Measurements from ENCODE around the gene UBALD2.
"Not testable (repeated sequence)": the region's sequence is repeated elsewhere in the genome, so short reads cannot be mapped to it uniquely, and the experiment has no call there.

The UBALD2 gene

DNA sequence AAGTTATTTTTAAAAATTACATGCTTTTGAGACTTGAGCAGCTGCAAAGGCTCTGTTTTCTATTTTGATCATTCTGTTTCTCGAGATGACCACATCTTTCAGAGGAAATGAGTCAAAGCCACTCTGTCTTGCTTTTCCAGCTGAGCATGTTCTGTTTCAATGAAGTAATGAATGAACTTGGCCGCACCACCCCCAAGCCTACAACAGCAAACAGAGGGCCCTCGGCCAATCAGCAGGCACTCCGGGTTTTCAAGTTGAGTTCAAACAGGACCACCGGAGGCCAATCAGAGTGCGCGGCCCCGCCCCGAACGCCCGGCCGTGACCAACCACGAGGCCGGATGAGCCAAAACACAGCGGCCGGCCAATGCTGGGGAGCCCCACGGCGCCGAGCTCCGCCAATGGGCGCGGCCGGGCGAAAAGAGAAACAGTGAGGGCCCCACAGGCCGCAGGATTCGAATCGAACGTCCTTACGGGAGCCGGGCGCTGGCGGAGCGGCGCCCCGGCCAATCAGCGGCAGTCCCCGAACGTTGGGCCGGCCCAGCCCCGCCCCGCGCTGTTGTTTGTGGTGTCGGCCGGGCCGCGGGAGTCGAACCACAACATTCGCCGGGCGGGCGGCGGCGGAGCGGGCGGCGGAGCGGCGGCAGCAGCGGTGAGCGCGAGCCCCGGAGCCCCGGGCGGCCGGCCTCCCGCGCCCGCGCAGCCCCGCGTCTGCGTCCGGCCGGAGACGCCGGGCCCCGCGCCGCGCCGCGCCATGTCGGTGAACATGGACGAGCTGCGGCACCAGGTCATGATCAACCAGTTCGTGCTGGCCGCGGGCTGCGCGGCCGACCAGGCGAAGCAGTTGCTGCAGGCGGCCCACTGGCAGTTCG is at the start of gene UBALD2:
TSS of gene UBALD2 (plus strand) at position 594 of the 869 bp plus-strand sequence. CDS start at position 752, 158 bp downstream.
- DNase-seq = peak; percentile 98

DNA sequence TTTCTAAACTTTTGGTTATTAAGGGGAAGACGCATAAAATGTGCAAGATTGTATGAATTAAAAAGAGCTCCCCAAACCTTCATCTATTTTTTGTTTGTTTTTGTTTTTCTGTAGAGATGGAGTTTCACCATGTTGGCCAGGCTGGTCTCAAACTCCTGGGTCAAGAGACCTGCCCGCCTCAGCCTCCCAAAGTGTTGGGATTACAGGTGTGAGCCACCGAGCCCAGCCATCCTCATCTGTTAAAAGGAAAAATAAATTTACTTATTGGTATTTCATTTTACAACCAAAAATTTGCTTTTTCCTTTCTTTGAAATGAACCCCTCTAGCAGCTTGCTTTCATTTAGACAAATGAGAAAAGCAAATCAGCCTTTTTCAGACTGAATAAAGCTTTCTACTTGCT is 48.1 kb upstream of the UBALD2 start:
- DNase-seq = no peak

DNA sequence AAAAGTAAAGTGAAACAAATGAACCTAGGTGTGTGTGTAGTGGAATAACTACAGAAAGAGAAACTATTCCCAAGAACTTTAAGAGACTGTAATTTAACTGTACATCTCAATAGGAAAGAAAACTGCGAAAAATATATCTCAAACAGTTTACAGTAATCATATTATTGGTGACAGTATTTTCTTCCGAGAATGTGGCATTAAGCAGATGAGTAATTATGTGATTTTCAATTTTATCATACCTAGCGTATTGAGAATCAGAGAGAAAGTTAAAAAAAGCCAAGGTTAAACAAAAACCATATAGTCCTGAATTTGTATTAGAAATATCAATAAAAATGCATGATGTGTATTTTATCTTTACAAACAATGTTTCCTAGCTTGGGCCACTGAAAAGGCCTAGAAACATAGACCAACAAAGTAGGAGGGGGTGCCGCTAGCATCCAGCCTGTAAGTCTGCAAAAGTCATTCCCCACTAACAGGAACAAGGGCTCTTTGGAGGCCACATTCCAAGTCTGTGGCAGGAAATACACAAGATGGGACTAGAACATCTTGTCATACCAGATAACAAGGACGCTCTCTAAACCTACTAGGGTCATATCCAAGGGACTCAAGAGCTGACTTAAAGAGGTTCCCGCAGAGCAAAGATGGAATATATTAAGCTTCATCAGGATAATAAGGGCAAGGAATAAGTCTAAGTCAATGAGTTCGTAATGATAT is 45.3 kb upstream of the UBALD2 start:
- no peak for DNase-seq

DNA sequence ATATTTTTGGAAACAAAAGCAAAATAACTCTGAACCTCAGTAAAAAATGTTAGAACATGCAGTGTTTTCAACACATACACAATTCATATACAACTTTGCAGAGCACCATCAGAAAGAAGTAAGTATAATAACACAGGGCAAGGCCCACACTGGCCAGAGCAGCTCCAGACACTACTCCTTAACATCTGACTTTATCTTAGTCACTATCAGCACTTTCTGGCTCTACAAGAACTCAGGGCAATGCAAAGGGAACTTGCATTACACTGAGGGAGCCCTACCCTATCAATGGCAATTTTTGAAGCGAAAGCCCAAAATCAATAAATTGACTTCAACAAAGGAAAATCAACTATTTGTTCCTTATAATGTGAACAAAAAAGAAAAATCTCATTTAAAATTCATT is 41.3 kb upstream of the UBALD2 start:
- no peak for DNase-seq

DNA sequence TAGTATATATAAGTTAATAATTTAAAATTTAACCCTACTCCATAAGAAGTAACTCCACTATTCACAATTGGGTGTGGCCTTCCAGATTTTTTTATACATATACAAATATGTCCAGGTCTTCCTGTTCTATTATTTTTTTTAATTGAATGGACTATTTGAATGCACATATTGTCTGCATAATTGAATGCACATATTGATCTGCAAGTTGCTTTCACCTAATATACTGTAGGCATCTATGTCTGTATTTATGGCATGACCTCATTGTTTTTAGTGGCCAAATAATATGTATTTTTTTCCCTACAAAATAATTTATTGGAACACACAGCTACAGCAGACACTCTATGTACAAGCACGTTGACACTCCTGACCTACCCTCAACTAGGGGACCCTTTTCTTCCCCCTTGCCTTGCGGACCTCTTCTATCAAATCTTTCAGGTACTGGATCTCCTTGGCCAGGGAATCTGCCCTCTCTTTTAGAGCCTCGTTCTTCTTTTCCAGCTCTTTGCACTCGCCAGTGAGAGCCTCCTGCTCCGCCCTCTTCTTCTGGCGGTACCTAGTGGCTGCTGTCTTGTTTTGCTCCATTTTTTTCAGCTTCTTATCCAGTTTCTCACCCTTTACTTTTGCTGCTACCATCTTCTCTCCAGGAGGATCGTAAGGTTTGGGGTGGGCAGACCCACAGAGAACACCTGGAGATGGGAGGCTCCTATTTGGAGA is 39.6 kb upstream of the UBALD2 start:
- DNase-seq = not testable (repeated sequence)

DNA sequence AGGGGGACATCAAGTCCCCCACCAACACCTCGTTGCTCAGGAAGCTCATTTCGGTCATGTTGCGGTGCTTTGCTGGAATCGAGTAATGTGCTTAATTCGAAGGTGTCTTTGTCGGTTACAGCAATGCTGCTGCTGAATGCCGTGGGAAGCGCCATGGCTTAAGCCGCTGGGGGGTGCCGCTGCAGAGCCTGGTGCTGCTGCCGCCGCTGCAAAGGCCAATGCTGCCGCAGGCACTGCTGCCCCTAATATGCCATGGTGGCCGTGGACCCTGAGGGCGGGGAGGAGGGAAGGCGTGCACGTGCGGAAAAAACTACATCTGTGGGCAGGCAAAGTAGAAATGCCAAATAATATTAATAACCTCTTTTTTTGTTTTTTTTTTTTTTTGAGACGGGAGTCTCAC is 38.4 kb upstream of the UBALD2 start:
- DNase-seq = not testable (repeated sequence)

DNA sequence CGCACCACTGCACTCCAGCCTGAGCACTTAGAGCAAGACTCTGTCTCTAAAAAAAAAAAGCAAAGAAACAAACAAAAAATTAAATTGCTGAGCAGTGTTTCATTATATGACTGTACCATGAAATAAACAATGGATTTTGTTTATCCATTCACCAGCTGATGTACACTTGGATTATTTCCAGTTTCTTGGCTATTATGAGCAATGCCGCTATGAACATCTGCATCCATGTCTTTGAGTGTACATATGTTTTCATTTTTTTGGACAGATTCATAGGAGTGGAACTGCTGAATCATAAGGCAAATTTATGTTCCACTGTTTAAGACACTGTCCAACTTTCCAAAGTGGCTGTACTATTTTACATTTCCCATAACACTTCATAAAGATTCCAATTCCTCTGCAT is 32.8 kb upstream of the UBALD2 start:
- DNase-seq = no peak

DNA sequence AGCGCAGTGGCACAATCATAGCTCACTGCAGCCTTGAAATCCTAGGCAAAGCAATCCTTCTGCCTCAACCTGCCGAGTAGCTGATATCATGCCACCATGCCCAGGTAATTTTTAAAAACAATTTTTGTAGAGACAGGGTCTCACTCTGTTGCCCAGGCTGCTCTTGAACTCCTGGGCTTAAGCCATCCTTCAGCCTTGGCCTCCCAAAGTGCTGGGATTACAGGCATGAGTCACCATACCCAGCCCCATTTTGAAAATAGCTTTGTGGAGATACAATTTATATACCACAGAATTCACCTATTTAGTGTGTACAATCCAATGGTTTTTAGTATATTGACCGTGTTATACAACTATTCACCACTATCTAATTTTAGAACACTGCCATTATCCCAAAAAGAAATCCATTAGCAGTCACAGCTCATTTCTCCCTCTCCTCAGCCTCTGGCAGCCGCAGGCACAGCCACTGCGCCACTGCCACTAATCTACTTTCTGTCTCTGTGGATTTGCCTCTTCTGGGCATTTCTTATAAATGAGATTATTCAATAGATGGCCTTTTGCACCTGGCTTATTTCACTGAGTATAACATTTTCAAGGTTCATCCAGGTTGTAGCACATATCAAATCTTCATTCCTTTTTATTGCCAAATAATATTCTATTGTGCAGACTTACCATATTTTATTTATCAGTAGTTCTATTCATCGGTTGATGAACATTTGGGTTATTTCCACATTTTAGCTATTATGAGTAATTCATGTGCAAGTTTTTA is 31.4 kb upstream of the UBALD2 start:
- no peak for DNase-seq

DNA sequence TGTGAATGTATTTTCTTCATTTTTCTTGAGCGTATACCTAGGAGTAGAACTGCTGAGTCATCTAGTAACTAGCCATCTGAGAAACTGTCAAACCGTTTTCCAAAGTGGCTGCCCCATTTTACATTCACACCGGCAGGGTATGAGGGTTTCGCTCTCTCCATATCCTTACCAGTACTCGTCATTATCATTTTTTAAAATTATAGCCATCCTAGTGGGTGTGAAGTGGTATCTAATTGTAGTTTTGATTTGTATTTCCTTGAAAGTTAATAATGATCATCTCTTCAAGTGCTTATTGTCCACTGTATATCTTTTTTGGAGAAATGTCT is 30.8 kb upstream of the UBALD2 start:
- DNase-seq = no peak

DNA sequence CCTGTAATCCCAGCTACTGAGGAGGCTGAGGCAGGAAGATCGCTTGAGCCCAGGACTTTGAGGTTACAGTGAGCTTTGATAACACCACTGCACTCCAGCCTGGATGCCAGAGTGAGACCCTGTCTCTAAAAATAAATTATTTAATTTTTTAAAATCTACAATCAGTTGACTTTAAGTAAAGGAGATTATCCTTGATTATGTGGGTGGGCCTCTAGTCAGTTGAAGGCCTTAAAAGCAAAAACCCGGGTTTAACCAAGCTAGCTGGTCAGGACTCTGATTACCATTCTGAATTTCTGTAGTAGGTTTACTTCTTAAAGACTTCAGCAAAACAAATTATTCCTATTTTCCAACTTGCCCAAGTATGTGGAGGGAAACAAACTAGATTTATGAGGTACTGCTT is 29.3 kb upstream of the UBALD2 start:
- no peak for DNase-seq

DNA sequence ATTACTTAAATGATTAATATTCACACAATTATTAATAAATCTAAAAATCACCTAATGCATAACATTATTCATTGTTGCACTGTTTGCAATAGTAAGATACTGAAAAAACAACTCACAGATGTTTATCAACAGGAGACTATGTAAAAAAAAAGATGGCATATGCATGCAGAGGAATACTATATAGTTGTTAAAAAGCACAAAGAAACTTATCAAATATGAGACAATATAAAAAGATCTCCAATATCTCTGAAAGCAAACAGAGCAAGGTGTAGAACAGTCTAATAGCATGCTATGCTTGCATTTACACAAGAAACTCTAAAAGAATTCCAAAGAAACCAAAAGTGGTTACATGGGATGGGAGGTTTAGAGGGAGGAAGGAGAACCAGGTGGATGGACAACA is 28.5 kb upstream of the UBALD2 start:
- DNase-seq = no peak

DNA sequence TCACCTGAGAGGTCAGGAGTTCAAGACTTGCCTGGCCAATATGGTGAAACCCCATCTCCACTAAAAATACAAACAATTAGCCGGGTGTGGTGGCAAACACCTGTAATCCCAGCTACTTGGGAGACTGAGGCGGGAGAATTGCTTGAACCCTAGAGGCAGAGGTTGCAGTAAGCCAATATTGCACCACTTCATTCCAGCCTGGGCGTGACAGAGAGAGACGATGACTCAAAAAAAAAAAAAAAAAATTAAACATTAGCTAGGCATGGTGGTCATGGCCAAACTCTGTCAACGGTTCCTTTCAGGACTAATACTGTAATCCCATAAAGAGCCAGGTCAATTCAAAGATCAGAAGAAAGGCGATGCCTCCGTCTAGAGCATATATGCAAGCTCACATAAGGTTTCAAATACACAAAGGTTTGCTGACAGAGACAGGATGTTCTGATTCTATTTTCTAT is 27.3 kb upstream of the UBALD2 start:
- no peak for DNase-seq

DNA sequence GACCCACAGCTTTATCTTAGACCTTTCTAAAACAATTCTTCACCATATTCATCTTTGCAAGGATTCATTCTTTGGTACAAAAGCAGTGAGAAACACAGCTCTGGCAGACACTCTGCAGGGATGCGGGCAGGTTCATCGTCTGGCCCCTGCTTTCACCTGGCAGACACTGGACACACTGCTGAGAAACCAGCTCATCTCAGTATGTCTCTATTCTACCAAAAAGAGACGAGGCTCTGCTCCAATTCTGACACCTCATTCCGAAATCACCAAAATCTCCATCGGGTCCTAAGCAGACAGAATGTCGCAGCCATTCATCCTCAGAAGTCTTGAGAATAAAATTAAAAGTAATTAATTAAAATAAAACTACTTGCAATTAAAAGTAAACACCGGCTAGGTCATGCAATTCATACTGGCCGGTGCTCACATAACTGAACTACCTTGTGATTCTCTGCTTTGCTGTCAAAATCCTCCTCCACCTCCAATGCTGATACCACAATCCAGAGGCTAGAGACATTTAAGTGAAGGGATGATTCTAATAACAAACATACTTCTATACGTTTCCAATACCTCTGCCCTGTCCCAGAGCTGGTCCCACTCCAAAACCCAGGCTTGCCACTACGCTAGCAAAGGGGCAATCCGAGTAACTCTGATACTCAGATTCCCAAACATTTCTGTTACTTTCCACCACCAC is 26.2 kb upstream of the UBALD2 start:
- no peak for DNase-seq

DNA sequence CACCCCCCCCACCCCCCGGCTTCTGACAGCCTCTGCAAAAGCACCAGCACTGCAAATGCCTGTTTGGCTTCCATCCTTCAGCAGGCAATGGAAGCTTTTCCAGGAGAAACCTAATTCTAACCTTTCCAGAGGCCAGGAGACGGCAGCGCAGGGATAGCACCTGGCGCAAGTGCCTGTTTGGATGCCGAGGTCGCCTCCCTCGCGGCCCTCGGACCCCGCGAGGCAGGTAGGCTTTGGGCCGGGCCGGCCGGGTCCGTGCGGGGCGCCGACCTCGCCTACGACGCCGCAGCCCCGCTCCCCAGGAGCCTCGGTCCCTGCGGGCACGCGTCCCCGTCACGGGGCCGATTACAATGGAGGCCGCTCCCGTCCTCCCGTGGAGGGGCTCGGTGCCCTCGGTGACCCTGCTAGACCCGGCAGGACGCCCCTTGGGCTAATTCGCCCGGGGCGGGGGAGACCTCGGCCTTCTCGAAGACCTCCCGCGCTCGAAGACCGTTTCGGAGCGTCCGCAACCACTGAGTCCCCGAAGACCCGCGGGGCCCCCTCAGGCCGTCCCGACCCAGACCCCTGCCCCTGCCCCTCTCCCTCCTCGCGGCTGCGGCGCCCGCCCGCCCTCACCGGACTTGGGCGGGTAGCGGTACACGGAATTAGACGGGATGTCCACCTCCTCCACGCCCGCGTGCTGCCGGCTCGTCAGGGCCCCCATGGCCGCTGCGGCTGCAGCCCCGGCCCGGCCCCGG is 25.4 kb upstream of the UBALD2 start:
- DNase-seq = peak; percentile 28

DNA sequence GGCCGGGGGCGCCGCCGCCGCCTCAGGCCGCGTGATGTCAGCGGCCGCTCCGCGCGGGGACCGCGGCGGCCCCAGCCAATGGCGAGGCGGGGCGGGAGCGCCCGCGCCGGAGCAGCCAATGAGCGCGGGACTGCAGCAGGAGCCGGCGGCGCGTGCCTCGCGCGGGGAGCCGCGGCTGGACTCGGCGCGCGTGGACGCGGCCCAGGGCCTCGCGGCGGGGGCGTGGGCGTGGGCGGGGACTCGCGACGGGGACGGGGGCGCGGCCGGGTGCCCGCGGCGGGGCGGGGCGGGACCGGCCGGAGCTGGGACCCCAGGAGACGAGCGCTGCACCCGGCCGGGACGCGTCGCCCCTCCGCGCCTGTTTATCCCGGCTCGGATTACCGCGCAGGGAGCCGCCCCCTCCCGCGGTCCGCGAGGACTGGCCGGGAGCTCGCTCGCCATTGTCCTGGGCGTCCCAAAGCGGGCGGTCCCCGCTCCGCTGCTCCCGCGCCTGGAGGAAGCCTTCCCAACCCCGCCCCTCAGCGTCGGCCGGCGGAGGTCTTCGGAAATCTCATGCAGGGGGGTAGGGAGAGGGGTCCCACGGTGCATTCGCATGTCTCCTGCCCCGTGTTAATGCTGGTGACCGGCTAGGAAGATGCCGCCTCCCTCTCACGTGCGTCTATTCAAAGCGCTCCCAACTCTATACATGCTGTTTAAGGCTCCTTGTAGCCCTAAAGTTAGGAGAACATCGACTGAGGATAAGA is 24.5 kb upstream of the UBALD2 start, which contains the start of gene RNF157:
TSS of gene RNF157 (minus strand) at position 33 of the 743 bp plus-strand sequence. CDS start 253 bp downstream, outside the sequence.
- peak; percentile 69 for DNase-seq

DNA sequence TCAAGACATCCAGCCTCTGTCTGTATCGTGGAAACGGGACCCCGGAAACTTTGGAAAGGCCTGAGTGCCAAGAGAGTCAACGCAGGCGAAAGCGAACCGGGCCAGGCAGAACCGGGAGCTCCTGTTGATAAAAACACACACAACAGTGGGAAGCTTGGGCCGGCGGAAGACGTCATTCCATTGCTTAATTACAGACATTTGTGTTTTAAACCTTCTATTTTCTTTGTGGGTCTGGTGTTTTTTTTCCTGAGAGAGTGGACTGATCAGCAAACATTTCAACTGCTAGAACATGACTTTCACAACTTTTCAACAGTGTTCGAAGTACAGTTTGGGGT is 24.0 kb upstream of the UBALD2 start:
- DNase-seq = no peak

DNA sequence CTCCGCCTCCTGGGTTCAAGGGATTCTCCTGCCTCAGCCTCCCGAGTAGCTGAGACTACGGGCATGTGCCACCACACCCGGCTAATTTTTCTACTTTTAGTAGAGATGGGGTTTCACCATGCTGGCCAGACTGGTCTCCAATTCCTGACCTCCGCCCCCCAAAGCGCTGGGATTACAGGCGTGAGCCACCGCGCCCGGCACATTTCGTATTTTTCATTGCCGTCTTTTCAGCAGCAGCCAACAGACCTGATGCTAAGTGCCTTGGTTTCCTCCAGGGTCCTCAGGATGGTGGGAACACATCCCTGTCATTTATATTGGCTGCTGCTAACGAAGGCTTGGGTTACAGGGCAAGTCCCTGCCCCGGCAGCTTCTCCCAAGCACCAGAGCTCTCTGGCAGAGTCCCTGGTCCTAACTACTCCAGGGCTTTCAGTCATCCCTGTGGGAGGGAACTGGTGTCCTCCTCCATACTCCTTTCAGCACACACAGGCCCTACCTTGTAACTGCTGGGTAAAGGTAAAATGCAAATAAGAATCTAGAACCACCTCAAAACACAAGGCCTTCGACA is 23.4 kb upstream of the UBALD2 start:
- DNase-seq = no peak

DNA sequence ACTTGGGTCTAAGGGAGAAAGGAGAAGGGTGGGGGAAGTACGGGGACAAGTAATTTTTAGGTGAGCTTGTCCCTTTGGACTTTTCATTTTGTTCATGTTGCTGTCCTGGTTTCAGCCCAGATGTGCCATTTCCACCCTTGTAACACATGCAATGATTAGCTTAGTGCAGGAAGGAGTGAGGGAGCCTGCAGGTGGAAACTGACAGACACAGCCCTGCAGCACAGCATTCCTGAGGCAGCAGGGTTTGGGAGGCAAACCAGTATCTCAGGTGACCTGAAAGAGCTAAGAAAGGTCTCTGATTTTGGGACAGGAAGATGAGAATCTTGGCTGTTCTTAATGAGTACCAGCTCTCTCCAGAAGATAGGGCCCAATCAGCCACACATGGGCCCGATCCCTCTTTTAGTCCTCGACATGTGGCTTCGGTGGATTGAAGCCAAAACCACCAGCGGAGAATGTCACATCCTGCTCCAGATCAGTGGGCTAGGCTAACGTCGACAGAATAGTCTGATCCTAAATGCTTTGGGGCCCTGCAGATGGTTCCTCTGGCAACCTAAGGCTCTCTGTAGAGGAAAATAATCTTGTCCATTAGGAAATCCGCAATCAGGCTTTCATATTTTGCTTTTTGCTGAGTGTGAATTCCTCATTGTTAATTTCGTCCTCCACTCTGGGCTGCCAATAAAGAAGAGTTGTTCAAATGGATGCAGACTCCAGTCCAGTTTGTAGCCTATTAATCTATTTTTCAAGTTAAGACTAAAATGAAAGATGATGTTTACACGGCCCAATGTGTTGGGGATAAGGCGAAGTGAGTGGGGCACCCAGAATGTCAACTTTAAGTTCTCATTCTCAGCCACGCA is 21.1 kb upstream of the UBALD2 start:
- DNase-seq = no peak

DNA sequence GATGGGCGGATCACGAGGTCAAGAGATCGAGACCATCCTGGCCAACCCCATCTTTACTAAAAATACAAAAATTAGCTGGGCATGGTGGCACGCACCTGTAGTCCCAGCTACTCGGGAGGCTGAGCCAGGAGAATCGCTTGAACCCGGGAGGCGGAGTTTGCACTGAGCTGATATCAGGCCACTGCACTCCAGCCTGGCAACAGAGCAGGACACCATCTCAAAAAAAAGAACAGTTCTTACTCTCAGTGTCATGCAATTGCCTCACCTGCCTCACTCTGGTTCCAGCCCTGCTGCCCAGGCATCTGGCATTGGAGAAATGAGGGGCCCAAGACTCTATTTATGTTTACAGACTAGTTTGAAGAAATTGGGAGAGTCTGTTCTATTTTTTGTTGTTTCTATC is 20.4 kb upstream of the UBALD2 start:
- not testable (repeated sequence) for DNase-seq

All from NCI-H146 (cell line).